Measurements from ENCODE around the gene THUMPD2.

- TF ChIP-seq RAD21 (IDR thresholded peaks at IDR 0.05; ENCODE audit: low read depth) (no peak), CREB1 (IDR thresholded peaks at IDR 0.05; ENCODE audit: low read depth) (no peak), REST (IDR thresholded peaks at IDR 0.05; ENCODE audit: low read depth) (no peak), NFIC (IDR thresholded peaks at IDR 0.05) (no peak), EP300 (IDR thresholded peaks at IDR 0.05; ENCODE audit: borderline replicate concordance) (no peak), FOXM1 (IDR thresholded peaks at IDR 0.05; ENCODE audit: borderline replicate concordance, low read depth) (no peak), TAF1 (IDR thresholded peaks at IDR 0.05; ENCODE audit: low read depth) (no peak)
Measured at GRCh38 chr2:39731546-39731945, 47.5 kb downstream of the THUMPD2 start.
